Stimulated activated CD4-positive, alpha-beta T cell treated with anti-CD3 and anti-CD28 coated beads, Interleukin-12 subunit alpha, Interleukin-12 subunit beta, amount 100 ng/mL, for 48 hours (primary cell): ENCODE results near the gene TTN.

Experiments
- DNase-seq, 3 donors: peaks; one replicate each; pipeline ENCODE4 v3.0.0-alpha.2; 2020; ENCODE audit warnings: low read depth in 2 of 3, low spot score in 1 of 3

Gene TTN

DNA sequence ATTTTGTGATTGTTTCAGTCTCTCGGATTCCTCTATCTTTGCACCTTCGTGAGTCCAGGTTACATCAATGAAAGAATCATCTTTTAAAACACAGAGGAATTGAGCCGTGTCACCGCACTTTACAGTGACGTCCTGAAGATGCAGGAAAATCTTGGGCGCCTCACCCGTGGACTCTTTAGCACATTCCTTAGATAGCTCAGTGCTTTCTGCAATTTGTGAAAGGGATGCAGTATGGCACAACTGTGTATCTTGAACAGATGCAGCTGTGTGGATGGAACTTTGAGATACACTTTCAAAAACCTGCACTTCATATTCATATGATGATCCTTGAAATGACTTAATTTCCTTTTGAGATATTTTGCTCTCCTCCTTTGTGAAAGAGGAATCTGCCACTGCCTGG is 50.9 kb downstream of the TTN start:
- DNase-seq: no peak

DNA sequence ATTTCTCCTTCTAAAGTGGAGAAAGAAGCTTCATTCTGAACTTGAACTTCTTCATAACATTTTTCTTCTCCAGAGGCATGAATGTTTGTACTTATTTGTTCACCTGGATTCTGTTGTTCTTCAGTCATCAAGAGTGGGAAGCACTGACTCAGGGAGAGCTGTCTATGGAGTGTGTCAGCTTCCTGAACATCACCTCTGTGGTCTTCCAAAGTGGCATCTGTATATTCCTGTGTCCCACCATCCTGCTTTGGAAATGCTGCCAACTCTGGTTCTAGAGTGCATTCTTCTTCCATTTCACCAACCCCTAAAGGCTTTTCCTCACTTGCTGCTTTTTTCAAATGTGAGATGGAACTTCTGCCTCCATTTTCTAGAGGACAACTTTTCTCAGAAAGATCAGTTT is 59.5 kb downstream of the TTN start:
- no peak for DNase-seq

DNA sequence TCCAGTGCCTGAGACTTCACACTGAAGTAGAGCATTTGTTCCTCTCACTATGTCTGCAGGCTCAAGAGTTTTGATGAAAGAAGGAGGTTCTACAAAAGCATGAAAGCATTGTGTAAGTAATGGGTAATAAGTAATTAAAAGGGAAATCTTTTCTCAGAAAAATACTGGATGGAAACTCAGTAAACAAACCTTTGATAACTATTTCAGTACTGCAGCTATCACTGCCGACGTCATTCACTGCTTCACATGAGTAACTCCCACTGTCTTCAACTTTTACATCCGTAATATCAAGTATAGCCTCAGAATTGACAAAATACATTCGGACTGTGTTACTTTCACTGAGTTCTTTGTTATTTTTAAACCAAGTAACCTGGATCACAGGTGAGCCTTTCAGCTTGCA is 72.7 kb downstream of the TTN start:
- DNase-seq: no peak

DNA sequence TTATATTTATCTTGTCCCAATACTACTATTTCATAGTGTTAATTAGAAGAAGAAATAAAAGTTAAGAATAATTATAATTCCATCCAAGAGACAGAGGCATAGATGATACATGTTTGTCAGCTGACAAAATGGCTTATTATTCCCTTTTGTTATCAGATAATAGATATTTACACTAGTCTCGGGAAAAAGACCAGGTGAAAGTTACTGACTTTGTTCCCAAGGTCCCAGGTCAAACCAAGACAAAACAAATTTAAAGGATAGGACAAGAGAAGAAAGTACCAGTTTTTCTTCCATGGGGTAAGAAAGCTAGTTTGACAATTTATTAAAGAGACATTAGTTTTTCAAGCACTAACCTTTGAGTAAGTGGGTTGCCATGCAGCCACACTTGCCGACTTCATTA is 73.2 kb downstream of the TTN start:
- no peak for DNase-seq

DNA sequence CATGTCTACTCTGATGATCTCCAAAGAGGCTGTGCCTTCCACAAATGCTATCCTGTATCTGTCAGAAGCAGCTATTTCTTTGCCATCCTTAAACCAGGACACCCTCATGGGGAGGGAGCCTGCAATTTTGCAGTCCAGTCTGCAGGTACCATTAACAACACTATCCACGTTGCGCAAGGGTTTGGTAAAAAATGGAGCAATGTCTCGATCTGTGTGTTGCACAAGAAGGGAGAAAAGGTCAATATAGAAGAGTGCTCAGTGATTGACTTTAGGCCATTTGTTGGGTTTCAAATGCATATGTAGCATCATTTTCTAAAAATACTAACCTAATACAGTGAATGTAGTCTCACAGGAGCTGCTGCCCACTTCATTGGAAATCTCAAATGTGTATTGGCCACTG is 74.3 kb downstream of the TTN start:
- DNase-seq: no peak

DNA sequence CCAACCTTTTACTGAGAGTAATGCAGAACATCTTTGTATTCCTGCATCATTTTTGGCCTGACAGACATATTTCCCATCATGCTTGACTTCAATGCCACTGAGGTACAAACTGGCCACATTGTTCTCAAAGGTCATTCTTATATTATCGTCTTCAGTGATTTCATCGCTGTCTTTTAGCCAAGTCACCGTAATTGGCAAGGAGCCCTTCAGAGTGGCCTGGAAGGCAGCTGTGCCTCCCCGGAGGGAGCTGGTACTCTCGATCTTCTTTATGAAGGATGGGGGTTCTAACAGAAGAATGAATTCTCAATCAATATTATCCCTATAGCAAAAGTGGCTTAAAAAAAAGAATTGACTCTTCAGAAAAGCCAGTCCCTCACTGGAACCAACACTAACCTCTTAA is 75.9 kb downstream of the TTN start:
- no peak for DNase-seq

DNA sequence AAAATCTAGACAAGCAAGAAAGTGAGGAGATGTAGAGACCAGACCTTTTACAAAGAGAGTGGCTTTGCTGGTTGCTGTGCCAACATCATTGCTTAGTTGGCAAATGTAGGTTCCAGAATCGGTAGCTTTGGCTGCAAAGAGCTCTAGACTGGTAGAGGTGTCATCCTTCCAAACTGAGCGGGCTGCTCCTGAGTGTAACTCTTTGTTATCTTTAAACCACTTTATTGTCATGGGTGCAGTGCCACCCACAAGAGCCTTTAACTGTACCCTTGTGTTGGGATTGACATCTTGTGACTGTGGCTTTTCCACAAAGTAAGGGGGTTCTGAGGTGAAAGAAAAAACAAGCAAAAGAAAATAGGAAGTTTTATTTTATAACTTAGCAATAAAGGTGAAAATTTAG is 77.2 kb downstream of the TTN start:
- no peak for DNase-seq

DNA sequence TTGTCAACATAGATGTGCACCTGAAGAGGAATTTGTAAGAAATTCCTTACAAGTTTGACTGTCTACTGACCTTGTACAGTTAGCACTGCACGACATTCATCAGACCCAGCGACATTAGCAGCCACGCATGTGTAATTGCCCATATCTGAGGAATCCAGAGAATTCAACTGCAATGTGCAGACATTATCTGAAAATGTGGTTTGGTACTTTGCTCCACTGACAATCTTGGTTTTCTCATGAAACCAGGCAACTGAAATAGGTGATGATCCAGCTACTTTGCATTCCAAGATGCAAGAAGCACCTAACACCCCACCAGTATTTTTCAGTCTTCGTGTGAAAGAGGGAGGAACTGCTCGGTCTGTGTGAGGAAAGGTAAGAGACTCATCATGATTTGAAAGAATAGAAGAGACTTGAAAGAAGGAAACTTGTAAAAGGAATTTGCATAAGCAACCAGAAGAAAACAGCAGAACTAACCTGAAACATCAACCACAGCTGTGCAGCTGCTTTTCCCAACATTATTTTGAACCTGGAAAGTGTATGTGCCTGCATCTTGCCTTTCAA is 83.4 kb downstream of the TTN start:
- DNase-seq: no peak

DNA sequence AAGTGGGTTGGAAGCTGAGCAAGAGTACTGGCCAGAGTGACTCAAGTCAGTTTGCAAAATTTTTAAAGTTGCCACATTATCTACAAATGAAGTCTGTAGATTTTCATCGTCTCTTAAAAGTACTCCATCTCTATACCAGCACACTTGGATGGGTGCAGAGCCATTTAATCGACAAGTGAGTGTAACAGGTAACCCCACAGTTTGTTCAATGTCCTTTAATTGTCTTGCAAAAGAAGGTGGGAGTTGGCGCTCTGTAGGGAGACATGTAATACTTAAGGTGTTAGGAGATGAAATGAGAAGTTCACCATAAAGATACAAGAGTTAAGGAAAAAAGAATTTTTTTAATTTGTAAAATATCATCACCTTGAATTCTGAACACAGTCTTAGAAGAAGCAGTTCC is 84.9 kb downstream of the TTN start:
- DNase-seq: no peak

DNA sequence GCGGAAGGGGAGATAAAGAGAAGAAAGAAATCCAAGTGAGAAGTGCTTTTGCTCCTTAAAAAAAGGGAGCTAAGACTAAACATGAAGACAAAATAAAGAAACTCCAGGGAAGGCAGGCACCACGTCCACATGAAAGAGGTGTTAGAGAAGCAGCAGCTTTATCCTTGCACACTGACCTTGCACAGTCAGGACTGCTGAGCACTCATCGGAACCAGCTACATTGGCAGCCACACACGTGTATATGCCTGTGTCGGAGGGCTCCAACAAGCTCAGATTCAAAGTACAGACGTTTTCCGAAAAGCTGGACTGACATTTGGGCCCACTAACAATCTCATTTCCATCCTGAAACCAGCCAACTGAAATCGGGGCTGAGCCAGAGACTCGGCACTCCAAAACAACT is 88.2 kb downstream of the TTN start:
- DNase-seq: no peak

DNA sequence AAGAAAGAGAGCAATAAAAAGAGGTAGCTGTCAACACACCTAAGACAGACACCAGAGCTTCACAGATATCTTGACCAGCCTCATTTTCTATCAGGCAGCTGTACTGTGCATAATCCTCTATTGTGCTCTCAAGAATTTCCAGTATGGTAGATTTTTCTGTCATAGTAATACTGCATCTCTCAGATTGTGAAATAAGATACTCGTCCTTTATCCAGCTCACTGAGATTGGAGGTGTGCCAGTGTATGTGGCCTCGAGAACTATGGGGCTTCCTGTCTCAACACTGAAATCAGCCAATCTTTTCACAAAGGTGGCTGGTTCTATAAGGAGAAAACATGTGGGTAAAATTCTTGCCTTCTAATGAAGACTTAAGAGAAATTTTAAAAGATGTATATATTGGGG is 88.9 kb downstream of the TTN start:
- no peak for DNase-seq

DNA sequence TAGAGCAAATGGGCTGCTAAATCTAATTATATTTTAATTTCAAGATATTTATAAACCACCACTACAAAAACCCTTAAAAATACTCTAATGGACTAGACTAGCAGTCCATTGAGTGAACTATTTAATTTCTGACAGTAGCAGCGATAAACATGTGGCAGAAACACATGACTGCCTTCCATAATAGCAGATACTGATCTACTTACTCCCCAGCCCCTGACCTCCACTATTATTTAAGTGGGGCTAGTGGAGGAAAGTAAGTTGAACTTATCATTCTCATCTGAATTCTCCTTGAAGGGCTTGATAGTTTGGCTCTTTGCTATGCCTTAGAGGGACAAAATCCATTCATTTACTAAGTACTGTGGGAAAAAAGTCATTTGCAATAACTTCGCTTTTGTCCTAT is 90.8 kb downstream of the TTN start:
- no peak for DNase-seq

DNA sequence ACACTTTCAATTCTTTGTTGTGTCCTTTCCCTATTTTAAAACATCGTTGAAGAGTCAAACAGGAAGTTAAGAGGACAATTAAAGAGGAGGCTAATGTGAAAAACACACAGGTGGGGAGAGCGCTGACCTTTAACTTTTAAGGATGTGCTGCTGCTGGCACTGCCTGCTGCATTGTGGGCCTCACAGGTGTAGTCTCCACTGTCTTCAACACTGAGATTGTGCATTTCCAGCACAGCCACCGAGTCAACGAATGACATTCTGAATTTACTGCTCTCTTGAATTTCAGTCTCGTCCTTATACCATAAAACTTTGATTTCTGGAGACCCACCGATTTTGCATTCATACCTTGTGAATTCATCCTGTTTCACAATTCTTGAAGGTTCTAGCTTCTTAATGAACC is 91.9 kb downstream of the TTN start:
- no peak for DNase-seq

DNA sequence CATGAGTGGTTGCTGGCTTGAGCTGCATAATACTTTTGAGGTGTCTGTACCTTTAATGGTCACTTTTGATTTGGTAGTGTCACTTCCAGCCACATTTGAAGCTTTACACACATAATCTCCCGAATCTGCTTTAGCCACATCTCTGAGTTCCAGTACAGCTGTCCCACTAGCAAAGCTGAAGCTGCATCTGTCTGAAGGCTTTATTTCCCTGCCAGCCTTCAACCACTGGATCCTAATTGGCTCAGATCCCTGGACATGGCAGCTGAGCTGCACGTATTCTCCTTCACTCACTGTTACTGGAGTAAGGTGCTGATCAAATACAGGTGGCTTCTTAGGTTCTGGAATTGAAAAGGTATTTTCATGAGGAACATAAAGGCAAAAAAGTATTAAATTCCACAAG is 99.7 kb downstream of the TTN start:
- no peak for DNase-seq

DNA sequence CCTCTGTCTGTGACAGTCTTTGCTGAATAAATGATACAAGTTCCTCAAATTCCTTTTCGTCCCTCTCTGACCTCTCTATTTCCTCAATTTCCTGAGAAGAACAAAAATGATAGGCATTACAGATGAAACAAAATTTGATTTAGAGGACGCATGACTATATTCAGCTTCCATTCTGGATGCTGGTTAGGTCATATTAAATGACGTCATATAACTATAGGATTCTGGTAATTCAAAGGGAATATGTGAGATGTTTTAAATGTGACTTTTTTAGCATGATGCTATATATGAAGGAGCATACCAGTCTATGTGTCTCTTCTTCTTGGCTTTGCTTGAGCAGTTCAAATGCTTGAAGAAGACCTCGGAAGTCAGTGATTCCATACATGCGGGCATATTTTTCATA is 102.3 kb downstream of the TTN start:
- DNase-seq: no peak

DNA sequence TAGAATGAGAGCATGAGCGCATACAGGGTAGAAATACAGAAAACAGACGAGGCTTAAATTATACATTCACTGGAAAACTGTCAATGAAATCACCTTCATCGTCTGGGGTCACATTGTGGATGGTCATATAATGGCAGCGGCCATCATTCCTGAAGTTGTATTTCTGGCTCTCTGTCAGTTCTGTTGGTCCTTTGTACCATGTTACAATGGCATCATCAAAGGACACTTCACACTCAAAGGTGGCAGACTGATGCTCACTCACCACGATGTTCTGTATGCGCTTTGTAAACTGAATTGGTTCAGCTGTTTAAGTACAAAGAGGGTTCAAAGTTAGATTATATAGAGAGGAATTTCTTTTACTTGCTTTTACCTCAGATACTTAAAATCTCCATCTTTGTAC is 104.9 kb downstream of the TTN start:
- no peak for DNase-seq

DNA sequence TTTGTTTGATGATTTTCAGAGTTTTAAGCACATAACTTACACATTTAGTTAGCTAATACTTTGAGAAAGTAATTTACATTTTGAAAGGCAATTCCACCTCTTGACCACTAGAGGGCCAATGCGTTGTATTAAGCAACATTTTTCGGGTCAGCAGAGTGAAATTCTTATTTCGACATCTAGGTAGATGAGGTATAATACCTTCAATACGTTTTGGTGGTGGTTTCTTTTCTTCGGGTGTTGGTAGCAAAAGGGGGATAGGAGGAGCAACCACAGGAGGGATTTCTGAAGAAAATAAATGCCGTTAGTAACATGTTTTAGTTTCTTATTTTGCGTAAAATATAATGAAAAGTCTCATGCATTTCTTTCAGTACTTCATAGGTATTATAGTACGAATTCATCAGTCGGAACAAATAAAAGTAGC is 106.3 kb downstream of the TTN start:
- DNase-seq: no peak

DNA sequence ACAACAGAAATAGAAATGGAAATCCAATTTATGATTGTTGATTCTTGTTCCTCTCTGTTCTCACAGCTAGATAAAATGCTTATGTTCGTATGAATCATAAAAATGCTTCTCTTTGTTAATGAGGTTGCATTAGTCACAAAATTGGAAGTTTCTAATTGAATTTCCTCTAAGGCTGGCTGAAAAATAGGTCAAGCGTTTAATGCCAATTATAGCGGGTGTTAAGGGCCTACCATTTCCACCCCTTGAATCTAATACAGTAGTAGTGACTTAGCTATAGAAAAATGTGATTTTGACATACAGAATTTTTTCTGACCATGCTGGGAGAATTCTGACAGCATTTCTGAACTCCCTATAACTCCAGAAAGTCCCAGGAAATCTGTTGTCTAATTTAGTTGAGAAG is 107.1 kb downstream of the TTN start:
- DNase-seq: no peak

DNA sequence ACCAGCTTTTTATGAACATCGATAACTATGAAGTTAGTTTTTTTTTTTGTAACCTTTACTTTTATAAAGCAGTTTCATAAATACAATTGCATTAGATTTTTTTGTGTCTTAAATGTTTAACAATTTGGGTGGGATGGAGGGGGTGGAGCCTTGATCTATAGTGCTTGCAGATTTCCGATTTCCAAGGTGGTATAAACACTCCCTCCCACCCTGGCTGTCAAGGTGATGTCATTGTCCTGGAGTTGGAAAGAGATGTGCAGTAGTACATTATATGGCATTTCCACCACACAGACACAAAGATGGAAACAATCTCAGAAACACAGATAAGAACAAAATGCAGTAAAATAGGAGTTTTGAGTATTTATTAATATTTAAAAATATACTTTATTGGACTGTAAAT is 114.4 kb downstream of the TTN start:
- no peak for DNase-seq

DNA sequence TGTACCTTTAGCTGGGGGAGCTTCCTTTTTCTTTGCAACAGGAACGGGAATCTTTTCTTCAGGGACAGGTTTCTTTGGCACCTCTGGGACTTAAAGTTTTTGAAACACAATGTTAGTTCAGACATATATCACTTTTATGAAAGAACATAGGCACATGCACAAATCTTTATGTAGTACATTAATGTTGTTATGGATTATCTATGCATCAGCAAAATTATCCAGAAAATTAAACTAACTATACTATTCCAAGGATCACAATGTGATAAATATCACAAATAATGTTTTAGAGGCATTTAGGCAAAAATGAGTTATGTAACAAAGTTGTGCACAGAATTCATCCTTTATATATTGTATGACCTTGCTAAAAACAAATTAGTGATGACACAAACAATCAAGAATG is 117.4 kb downstream of the TTN start:
- no peak for DNase-seq

DNA sequence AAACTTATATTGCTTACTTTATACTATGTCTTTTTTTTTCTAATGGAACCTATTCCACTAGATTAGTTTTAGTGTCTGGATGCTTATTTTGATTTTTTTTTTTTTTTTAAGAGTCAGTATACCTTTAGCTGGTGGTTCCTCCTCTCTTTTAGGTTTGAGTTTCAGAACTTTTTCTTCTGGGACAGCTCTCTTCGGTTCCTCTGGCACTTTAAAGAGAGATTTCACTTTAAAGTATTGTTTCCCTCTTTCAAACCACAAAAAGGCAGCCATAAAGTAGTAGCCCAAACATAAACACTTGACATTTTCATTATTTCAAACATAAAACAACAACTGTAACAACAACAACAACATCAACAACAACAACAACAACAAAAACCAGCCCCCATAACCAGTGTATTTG is 123.3 kb downstream of the TTN start:
- DNase-seq: no peak

DNA sequence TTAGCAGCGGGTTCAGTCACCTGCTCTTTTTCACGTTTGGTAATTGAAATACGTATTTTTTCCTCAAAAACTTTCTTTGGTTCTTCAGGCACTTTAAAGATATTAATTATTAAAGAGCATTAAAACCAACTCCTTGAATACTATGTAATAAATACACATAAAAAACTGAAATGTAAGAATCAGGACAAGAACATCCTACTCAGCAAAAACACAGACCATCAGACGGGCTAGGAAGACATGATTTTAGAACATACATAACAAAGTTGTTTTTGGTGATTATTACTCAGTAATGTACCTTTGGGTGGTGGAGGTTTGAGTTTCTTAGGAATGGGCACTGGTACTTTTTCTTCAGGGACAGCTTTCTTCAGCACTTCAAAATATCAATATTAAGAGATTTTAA is 126.1 kb downstream of the TTN start:
- DNase-seq: no peak

DNA sequence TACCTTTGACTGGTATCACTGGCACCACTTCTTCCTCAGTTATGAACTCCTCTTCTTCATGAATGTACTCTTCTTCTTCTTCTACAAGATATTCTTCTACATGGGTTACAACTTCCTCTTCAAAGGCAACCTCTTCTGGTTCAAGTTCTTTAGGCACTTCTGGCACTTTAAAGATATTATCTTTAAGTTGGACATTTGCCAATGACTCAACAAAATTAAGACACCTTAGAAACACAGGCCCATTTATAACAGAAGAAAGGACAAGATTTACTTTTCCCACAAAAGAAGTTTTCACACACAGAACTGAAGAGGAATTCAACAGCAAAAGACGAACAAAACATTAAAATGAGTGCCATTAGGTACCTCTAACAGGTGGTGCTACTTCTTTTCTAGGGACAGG is 127.3 kb downstream of the TTN start:
- no peak for DNase-seq

DNA sequence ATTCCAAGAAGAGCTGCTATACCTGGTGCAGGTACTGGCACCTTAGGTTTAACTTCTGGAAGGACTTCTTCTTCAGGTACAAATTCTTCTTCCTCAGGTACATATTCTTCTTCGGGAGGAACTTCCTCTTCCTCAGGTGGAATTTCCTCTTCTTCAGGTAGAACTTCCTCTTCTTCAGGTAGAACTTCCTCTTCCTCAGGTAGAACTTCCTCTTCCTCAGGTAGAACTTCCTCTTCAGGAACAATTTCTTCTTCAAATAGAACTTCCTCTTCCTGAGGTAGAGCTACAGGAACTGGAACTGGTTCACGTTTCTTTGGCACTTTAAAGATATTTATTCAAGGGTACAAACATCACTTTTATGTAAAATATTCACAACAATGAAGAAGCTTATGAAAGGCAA is 129.6 kb downstream of the TTN start:
- no peak for DNase-seq
